Measurements from ENCODE around the gene RGCC.

DNA sequence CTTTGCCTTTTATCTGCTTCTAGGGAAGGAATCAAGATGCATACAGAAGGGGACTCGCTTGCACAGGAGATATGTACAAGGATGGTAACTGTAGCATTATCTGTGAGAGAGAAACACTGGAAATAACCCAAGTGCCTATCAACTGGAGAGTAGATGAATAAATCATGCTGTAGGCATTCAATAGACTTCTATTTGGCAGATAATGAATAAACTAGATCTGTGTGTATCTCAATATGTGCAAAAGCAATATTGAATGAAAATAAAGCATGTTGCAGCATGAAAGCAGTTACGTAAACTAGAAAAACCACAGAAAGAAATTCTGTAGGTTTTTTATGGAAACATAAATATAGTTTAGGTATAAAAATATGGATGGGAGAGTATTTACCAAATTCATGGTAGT is 38.6 kb upstream of the RGCC start:
- TF ChIP-seq EP300 (IDR thresholded peaks at IDR 0.05): no peak
- no peak for TF ChIP-seq POLR2A (IDR thresholded peaks at IDR 0.05)
- TF ChIP-seq CTCF (IDR thresholded peaks at IDR 0.05): no peak
- no peak for TF ChIP-seq POLR2AphosphoS5 (IDR thresholded peaks at IDR 0.05)
